NCI-H748 (cell line): ENCODE measurements around the gene DTX3L.

ENCODE experiments used
- DNase-seq: peaks from one replicate; lab custom pipeline; 2025; ENCODE audit not compliant: unreplicated experiment; lab: John Stamatoyannopoulos, UW

The DTX3L gene

DNA sequence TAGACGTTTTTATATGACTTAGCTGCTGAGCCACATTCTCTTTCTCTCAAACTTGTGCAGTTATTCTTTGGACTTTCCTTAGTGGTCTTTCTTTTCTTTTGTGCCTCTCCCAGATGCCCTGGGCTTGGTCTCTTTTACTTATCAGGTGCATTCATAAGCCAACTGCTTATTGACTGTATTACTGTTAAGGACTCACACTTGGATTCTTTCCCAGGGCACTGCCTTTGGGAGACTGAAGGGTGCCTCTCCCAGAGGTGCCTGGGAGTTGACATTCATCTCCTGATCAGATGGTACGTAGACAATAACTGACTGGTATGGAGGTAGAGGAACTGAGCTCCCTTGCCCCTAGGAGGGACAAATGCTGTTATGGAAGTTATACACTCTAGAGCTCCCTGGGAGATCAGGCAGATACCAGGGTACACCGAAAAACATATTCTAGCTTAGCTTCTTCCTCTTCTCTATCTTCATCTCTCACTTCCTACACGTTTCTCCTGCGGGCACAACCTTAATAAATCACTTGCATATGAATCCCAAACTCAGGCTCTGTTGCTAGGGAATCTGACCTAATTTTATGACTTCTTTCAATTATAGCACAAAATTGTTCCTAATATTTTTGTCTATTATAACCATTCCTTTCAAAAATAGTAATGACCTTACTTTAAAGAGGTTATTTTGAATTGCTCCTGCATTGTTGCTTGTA is 38.0 kb downstream of the DTX3L start:
- no peak for DNase-seq

DNA sequence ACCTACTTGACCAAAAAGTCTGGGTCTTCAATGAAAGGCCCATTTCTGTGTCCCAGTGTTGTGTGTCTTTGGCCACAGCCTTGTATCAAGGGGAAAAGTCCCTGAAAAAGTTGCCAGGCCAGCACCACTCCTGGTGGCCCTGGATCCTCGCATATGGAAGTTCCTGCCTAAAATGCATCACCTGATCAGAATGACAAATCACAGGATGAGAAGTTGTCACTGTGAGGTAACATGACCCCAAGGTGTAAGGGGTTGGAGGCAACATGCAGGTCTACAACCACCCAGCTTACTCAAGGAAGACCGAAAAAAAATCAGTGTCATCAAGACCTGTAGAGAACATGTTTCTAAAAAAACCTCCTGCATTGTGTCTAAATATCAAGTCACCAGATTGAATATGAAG is 38.9 kb downstream of the DTX3L start:
- DNase-seq = no peak

DNA sequence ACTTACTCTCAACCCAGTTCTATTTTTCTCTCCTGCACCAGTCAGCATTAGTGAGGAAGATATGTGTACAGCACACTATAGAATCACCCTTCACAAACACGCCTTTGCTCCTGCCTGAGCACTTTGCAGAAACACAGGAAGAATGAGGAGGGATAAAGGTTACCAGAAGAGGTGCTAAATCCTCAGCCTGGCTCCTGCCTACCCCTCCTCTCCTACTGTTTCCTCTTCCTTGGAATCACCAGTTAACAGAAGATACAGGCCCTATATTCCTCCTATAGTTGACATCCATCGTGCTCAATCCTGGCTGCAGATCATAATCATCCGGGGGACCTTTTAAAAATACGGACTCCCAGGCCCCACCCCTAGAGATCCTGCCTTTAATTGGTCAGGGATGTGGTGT is 42.2 kb downstream of the DTX3L start:
- DNase-seq = no peak

DNA sequence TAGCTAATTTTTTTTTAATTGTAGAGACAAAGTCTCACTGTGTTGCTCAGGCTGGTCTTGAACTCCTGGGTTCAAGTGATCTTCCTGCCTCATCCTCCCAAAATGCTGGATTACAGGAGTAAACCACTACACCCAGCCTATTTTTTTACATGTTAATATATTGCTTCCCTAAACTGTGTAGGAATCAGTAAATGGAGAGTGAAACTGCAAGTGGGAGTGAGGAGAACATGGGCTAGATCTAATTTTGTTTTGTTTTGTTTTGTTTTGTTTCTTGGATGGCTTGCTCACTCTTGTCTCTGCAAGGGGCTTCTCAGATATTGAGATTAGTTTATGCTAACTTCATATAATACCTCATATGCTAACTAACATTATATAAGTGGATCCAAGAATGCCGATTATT is 44.8 kb downstream of the DTX3L start:
- no peak for DNase-seq

DNA sequence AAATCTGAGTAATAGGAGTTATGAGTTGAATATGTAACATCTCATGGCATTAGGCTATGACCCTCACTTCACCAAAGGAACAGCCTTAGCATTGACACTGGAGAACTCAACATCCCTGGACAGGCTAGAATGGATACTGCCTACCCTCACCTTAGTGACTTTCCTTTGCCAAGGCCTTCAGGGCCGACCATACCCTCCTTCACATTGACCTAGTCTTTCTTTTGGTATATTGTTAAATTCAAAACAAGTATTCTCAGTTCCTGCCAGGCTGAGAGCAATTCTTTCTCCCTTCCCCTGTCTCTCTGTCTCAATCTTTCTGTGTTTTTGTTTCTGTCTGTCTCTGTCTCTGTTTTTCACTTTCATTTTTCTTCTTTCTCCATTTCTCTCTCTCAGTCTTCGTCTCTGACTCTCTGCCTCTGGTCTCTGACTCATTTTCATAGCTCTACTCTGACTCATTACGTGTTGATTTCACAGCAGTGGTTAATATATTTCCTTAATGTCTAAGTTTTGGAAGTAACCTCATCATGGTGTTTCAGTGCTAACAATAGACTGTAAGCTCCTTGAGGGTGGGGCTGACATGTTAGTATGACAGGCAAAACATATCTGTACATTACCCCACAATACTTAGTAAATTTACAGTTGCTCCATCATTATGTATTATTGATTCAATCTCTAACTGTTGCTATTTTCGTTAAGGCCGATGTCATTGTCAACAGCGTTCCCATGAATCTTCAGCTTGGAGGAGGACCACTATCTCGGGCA is 45.8 kb downstream of the DTX3L start:
- no peak for DNase-seq

DNA sequence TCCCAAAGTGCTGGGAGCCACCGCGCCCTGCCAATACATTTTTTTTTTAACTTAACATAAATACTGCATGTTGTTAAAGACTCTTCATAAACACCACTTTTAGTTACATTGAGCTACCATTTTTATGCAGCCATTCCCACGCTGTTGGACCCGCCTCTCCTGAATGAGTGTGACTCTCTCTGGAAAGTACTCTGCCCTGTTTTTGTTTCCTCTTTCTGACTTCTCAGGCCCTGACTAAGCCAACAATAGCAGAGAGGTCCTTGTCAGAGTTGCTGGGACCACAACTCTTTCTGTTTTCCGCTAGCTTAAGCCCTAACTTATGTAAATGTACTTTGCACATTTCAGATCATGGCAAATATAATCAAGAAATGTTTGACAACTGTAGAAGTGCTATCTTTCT is 48.6 kb downstream of the DTX3L start:
- DNase-seq = no peak

DNA sequence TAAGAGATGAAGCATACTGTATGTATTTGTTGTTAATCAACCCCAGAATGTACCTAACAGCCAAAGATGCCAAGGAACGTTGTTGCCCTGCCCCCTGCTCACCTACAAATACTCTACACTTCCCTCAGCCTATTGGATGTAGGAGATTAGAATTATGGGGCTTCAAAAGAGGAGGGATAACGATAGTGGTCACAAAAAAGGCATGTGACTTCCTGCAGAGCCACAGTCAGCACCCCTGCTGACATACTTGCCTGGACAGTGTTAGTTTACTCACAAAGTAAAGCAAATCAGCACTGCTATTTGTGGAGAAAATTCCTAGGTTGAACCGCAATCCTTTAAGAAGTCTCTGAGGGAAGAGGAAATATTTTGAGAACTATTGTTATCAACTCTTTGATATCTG is 51.2 kb downstream of the DTX3L start:
- DNase-seq = no peak

DNA sequence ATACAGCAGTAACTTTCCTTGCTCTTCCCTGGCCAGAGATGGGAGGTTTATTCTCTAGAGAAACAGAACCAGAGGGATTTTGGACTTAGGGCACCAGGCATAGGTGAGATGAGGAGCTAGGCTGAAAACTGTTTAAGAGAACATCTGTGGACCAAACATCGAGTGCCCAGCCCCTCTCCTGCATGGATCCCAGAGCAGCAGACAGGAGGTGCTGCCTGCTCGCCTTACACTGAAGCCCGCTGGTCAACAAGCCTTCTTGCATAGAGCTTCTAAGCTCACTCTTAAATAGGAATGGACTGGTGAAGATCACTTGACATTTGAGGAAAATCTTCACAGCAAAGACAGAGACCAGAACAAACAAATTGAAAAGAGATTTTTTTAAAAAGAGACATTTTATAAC is 54.5 kb downstream of the DTX3L start:
- no peak for DNase-seq

DNA sequence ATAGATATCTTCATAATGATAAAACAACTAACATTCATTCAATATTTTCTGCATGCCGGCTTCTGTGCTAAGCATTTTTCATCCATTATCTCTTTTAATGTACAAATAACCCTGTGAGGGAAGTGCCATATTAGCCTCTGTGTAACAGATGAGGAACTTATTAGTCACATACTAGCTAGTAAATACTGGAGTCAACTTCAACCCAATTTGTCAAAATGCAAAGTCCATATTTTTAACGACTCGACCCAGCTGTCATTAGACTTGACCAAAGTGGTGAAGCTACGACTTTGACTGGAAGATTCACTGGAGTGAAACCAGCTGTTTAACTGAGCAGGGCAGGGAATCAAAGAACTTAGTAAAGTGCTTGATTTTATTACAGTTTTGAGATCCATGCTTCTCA is 54.9 kb downstream of the DTX3L start:
- DNase-seq = no peak

DNA sequence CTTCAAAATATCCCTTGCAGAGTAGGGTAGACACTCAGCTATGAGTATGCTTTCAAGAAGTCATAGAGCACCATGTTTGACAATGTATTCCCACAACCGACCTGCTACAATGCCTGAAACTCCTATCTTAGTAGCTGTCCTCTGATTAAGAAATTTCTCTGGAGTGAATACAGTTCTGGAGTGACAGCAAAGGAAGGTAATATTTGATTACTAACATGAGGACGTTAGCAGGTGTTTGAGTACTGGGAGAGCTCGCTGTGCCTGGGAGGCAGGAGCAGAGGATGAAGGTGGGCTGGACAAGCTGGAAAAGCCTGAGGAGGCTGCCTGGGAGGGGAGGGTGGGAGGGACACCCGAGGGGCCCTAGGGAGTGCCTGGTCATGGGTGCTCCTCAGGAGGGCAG is 56.3 kb downstream of the DTX3L start:
- DNase-seq = no peak

DNA sequence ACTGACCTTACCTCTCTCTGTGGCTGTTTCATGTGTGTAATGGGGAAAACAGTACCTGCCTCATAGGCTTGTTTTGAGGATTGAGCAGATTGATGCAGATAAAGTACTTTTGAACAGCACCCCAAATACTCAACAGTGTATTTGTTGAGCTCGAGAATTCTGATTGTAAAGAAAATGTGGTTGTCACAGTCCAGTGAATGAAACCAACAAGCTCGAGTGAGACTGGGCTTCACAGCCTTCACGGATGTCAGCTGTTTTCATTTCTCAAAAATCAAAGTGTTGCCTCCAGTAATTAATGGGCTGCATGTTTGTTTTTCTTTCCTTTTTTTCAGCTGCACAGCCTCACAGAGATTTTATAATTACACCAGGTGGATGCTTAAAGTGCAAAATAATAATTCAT is 57.0 kb downstream of the DTX3L start:
- DNase-seq = no peak

DNA sequence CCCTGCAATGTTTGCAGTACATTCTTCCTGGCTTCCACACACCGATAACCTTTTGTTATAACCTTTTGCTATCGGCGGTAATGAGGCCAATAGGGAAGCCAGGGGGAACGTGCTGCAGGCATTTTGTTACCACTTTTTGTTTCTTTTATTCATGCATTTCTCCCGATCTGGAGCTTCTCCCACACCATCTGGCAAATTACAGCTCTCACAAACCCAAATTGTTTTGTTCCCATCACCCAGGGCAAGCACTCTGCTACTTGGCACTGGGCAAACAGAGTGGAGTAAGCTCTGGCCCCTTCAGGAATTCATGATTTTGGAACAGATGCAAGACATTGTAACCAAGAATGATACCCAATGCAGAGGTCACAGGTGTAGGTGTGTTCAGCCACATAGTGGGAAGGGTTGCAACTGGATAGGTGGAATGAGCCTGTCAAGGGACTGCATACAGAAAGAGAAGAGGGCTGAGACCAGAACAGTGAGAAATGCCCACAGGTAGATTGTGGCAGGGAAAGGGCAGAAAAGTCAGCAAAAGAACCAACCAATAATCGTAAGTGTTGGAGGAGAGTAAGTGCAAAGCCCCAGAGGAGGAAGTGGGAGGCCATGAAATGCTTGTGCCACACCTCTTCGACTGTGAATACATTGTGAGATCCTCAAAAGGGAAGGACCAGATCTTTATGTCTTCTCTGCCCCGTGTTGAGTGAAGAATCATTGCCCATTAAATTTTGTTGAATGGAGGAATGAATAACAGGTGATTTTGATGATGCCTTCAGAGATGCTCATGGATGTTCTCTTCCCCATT is 59.1 kb downstream of the DTX3L start:
- DNase-seq = no peak
